HEK293T (cell line): Measurements from ENCODE around the gene PARP4.
"Not testable (repeated sequence)": the region's sequence is repeated elsewhere in the genome, so short reads cannot be mapped to it uniquely, and the experiment has no call there.

ENCODE experiments used
- ARNT ChIP-seq: fragments of 450-650 bp; IDR thresholded peaks from 2 replicates; pipeline ENCODE4 v1.6.1; 2017; ENCODE audit warnings: mild to moderate bottlenecking
- BHLHE40 ChIP-seq: fragments of 450-650 bp; IDR thresholded peaks from 2 replicates; pipeline ENCODE4 v1.6.1; 2016; ENCODE audit warnings: mild to moderate bottlenecking, moderate library complexity, borderline replicate concordance
- CTBP1 ChIP-seq: fragments of 450-650 bp; IDR thresholded peaks from 2 replicates; pipeline ENCODE4 v1.6.1; 2016; ENCODE audit warnings: borderline replicate concordance
- ELF4 ChIP-seq: fragments of 450-650 bp; IDR thresholded peaks from 2 replicates; pipeline ENCODE4 v1.6.1; 2017; ENCODE audit warnings: antibody characterized with exemption
- FOXK2 ChIP-seq: fragments of 450-650 bp; IDR thresholded peaks from 2 replicates; pipeline ENCODE4 v1.6.1; 2016; ENCODE audit warnings: mild to moderate bottlenecking
- FOXM1 ChIP-seq: fragments of 450-650 bp; IDR thresholded peaks from 2 replicates; pipeline ENCODE4 v1.6.1; 2017; ENCODE audit warnings: mild to moderate bottlenecking, borderline replicate concordance
- LEF1 ChIP-seq: fragments of 450-650 bp; IDR thresholded peaks from 2 replicates; pipeline ENCODE4 v1.6.1; 2017; ENCODE audit warnings: mild to moderate bottlenecking, borderline replicate concordance
- NFRKB ChIP-seq: fragments of 450-650 bp; IDR thresholded peaks from 2 replicates; pipeline ENCODE4 v1.6.1; 2016; ENCODE audit warnings: mild to moderate bottlenecking, moderate library complexity
- SP1 ChIP-seq: fragments of 450-650 bp; IDR thresholded peaks from 2 replicates; pipeline ENCODE4 v1.6.1; 2017
- SUZ12 ChIP-seq: fragments of 450-650 bp; IDR thresholded peaks from 2 replicates; pipeline ENCODE4 v1.6.1; 2016; ENCODE audit warnings: mild to moderate bottlenecking
- TARDBP ChIP-seq: fragments of 450-650 bp; IDR thresholded peaks from 2 replicates; pipeline ENCODE4 v1.6.1; 2016

DNA sequence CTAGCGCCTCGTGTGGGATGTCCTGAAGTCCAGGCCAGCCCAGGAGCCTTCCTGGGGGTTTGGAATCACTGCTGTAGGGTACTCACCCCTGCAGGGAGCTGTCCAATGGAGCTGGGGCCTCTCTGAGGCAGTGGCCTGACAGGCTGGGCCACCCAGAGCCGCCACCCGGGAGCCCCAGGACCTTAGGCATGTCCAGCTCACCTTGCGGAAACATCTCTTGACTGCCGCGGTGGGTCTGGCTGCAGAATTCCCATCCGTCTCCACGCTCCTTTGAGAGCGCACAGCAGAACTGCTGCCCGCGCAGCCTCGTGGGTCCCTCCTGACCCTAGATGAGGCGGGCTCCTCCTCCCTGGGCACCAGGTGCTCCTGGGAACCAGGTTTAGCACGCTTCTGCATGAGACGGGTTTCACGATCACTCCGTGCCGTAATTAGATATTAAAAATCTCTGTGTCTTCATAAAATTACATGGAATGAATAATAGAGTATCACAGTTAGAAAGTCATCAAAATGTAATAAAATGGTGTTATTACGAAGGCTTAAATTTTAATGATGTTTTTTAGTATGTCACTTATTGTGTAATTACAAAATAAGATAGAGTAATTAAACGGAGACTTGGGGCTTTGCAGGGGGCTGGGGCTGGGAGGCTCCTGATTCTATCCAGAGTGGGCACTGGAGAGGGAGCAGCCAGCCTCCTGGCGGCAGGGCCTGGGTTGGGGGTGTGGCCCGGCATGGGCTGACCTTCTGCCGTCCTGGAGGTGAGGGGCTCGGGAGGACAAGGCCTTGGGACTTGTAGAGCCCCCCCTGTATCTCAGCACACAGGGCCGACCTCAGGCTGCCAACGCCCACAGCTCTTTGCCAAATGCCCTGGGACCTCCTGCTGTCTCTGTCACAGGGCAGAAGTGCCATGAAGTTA is 120.6 kb downstream of the PARP4 start:
- not testable (repeated sequence) for TF ChIP-seq CTBP1, BHLHE40, FOXK2, FOXM1, TARDBP, SP1, NFRKB, SUZ12, ELF4, ARNT, LEF1
